Colon (tissue), 2 donors: Measurements from ENCODE around the gene NRSN2.
"Not testable (repeated sequence)": the region's sequence is repeated elsewhere in the genome, so short reads cannot be mapped to it uniquely, and the experiment has no call there.

Experiments
- FAIRE-seq: peaks from 2 replicates; lab custom pipeline; 2012; peaks lifted over from hg19 to GRCh38; lab: Jason Lieb, UNC
- donor health status: control.
- donor health status: control.

The NRSN2 gene

GRCh38 chr20:375265-375889 lies 28.5 kb downstream of the NRSN2 start:
- no peak for FAIRE-seq

GRCh38 chr20:376089-376488 lies 29.2 kb downstream of the NRSN2 start:
- FAIRE-seq = no peak

GRCh38 chr20:376750-377149 lies 29.8 kb downstream of the NRSN2 start:
- FAIRE-seq = no peak

GRCh38 chr20:377578-377977 lies 30.7 kb downstream of the NRSN2 start:
- not testable (repeated sequence) for FAIRE-seq

GRCh38 chr20:378961-379336 lies 32.0 kb downstream of the NRSN2 start:
- no peak for FAIRE-seq

- FAIRE-seq = no peak
These were observed 34.1 kb downstream of the NRSN2 start for GRCh38 chr20:380763-381580.

- FAIRE-seq = no peak
These were observed 34.8 kb downstream of the NRSN2 start for GRCh38 chr20:381581-382290.

- FAIRE-seq = no peak
These were observed 35.6 kb downstream of the NRSN2 start for GRCh38 chr20:382291-383115.

GRCh38 chr20:383889-384288 lies 37.0 kb downstream of the NRSN2 start:
- FAIRE-seq = no peak

- FAIRE-seq = no peak
These were observed 37.8 kb downstream of the NRSN2 start for GRCh38 chr20:384723-385122.

GRCh38 chr20:385448-385847 lies 38.5 kb downstream of the NRSN2 start:
- no peak for FAIRE-seq

- FAIRE-seq = not testable (repeated sequence)
These were observed 39.7 kb downstream of the NRSN2 start for GRCh38 chr20:386634-387033.

- no peak for FAIRE-seq
These were observed 40.6 kb downstream of the NRSN2 start for GRCh38 chr20:387520-387919.

GRCh38 chr20:388034-388994 lies 41.4 kb downstream of the NRSN2 start:
- FAIRE-seq = no peak

GRCh38 chr20:389220-389619 lies 42.3 kb downstream of the NRSN2 start:
- FAIRE-seq = no peak

GRCh38 chr20:391041-391711 lies 44.3 kb downstream of the NRSN2 start:
- no peak for FAIRE-seq

- not testable (repeated sequence) for FAIRE-seq
These were observed 46.4 kb downstream of the NRSN2 start for GRCh38 chr20:393296-393695.

GRCh38 chr20:396252-396618 lies 49.3 kb downstream of the NRSN2 start:
- FAIRE-seq = no peak

- no peak for FAIRE-seq
These were observed 49.9 kb downstream of the NRSN2 start for GRCh38 chr20:396619-397431.
